ENCODE results near the gene EXOC4. TPM values are rescaled to one million over a fixed set of nuclear protein-coding genes. Genes with fewer than 3 reads are reported as not detected.

EXOC4 gene
- total RNA-seq, 2 experiments from 2014 or later, result 58.0 to 59.9 TPM

DNA sequence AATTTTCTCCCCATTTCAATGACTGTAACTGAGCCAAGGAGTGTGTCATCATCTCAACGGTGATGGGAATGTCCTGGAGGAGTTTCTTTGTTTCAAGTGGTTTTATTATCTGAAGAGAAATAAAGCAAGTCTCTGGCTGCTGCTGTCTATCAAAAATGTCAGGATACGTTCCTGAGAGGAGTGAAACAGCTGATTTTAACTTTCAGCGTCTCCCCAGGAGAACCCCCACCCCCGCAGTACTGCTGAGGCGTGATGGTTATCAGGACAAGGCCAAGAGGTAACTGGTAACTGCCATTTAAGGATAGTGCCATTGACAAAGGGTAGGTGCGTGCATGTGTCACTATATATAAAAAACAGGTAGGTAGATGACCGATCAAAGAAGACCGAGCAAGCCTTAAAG lies 803.9 kb downstream of the EXOC4 start:
- Histone ChIP-seq H3K4me3 (ENCODE audit: low read length) (no peak overlapping the region), H3K4me1 (ENCODE audit: insufficient read depth, low read length) (no peaks in the 10 kb centered on the region), H3K36me3 (ENCODE audit: insufficient read depth, low read length) (no peaks in the 10 kb centered on the region), H3K9me3 (ENCODE audit: control insufficient read depth in 1 of 2, insufficient read depth in 1 of 2, low read length in 2 of 2) (no peaks in the 10 kb centered on the region), H3K27me3 (ENCODE audit: control insufficient read depth in 1 of 2, insufficient read depth in 2 of 2, low read length in 2 of 2) (no peaks in the 10 kb centered on the region), H3K27ac (ENCODE audit: low read depth in 1 of 2, low read length in 2 of 2) (no peak overlapping the region)
- CTCF ChIA-PET, result interaction anchor here (0.8 kb wide), 1 partner anchor 11 kb away, joined by 3 read pairs; no protein-coding TSS in a partner anchor
- no peak for DNase-seq
- H3K4me3 Mint-ChIP-seq, result no peak overlapping the region
- no peak overlapping the region for H3K27ac Mint-ChIP-seq
- H3K27me3 Mint-ChIP-seq, result no peaks in the 10 kb centered on the region
- intact Hi-C loops (cut with DNase I, micrococcal nuclease), result no loop called here
- TF ChIP-seq CTCF (IDR thresholded peaks at IDR 0.05), result no peak
- H3K4me1 Mint-ChIP-seq (ENCODE audit: low read depth), result no peaks in the 10 kb centered on the region
- H3K9me3 Mint-ChIP-seq, result no peaks in the 10 kb centered on the region
- peaks cover 17% of the 10 kb centered on the region for H3K36me3 Mint-ChIP-seq (ENCODE audit: low read depth)
- POLR2A ChIA-PET, result no interaction called here
- no peak for ATAC-seq (ENCODE audit: poor library complexity)

GRCh38 chr7:134058521-134058920 lies 805.6 kb downstream of the EXOC4 start:
- Histone ChIP-seq H3K4me3 (ENCODE audit: low read length) (no peak overlapping the region), H3K4me1 (ENCODE audit: insufficient read depth, low read length) (no peaks in the 10 kb centered on the region), H3K27me3 (ENCODE audit: control insufficient read depth in 1 of 2, insufficient read depth in 2 of 2, low read length in 2 of 2) (no peaks in the 10 kb centered on the region), H3K27ac (ENCODE audit: low read depth in 1 of 2, low read length in 2 of 2) (no peak overlapping the region), H3K9me3 (ENCODE audit: control insufficient read depth in 1 of 2, insufficient read depth in 1 of 2, low read length in 2 of 2) (no peaks in the 10 kb centered on the region), H3K36me3 (ENCODE audit: insufficient read depth, low read length) (no peaks in the 10 kb centered on the region)
- intact Hi-C loops (cut with DNase I, micrococcal nuclease), result no loop called here
- ChIA-PET CTCF (no interaction called here), POLR2A (no interaction called here)
- Mint-ChIP-seq H3K9me3 (no peaks in the 10 kb centered on the region), H3K27me3 (no peaks in the 10 kb centered on the region), H3K27ac (no peak overlapping the region), H3K36me3 (ENCODE audit: low read depth) (peaks cover 29% of the 10 kb centered on the region), H3K4me3 (no peak overlapping the region), H3K4me1 (ENCODE audit: low read depth) (no peaks in the 10 kb centered on the region)
- no peak for TF ChIP-seq CTCF (IDR thresholded peaks at IDR 0.05)
- no peak for DNase-seq
- ATAC-seq (ENCODE audit: poor library complexity), result no peak

- Mint-ChIP-seq H3K27me3 (no peaks in the 10 kb centered on the region), H3K36me3 (ENCODE audit: low read depth) (peaks cover 32% of the 10 kb centered on the region), H3K4me1 (ENCODE audit: low read depth) (no peaks in the 10 kb centered on the region), H3K27ac (no peak overlapping the region), H3K9me3 (no peaks in the 10 kb centered on the region), H3K4me3 (no peak overlapping the region)
- ChIA-PET POLR2A (no interaction called here), CTCF (no interaction called here)
- no peaks in the 10 kb centered on the region for H3K9me3 ChIP-seq (ENCODE audit: control insufficient read depth in 1 of 2, insufficient read depth in 1 of 2, low read length in 2 of 2)
- no peak for ATAC-seq (ENCODE audit: poor library complexity)
- intact Hi-C loops (cut with DNase I, micrococcal nuclease), result no loop called here
- DNase-seq, result no peak
- TF ChIP-seq CTCF (IDR thresholded peaks at IDR 0.05), result no peak
- H3K36me3 ChIP-seq (ENCODE audit: insufficient read depth, low read length), result no peaks in the 10 kb centered on the region
- no peak overlapping the region for H3K27ac ChIP-seq (ENCODE audit: low read depth in 1 of 2, low read length in 2 of 2)
- no peaks in the 10 kb centered on the region for H3K27me3 ChIP-seq (ENCODE audit: control insufficient read depth in 1 of 2, insufficient read depth in 2 of 2, low read length in 2 of 2)
- no peaks in the 10 kb centered on the region for H3K4me1 ChIP-seq (ENCODE audit: insufficient read depth, low read length)
- H3K4me3 ChIP-seq (ENCODE audit: low read length), result no peak overlapping the region
These were observed 806.1 kb downstream of the EXOC4 start for GRCh38 chr7:134058980-134059379.
